ENCODE data around the gene HOXC9.

HOXC9 gene

GRCh38 chr12:53976172-53976822 lies 23.7 kb upstream of the HOXC9 start:
- DNase-seq (ENCODE audit: low spot score), result no peak

DNA sequence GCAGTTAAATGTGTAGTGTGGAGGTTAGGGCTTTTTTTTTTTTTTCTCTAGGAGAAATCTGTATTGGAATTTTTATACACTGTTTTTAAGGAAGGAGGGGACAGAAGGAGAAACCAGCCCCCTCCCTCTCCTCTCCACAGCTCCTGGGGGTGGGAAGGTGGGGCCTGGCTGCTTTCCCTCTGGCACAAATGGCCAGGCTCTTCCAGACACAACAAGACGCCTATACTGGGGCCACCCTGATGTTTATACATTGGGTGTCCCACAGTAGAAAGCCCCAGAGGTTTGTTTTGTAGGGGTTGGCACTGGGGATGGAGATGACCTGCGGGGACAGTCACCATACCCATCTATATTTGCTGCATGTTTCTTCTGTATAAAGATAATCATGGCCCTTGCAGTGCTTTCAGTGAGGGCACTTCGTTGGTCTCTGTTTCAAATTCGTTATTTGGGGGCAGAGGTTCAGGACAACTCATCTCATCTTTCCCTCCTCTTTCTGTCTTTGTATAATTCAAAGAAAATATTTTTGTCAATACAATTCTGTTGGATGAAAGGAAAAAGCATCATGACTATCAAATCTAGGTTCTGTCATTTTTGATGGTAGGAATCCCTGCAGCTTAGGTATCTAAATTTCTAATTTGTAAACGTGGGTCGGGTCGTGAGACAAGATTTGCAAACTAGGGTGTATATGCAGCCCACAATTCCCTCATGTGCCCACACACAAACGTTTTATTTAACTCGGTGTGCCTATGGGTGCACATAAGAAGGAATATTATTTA lies 23.0 kb upstream of the HOXC9 start:
- DNase-seq (ENCODE audit: low spot score), result no peak

GRCh38 chr12:53977596-53978445 lies 22.1 kb upstream of the HOXC9 start:
- no peak for DNase-seq (ENCODE audit: low spot score)

- no peak for DNase-seq (ENCODE audit: low spot score)
Measured at GRCh38 chr12:53978477-53979356, 21.2 kb upstream of the HOXC9 start.

DNA sequence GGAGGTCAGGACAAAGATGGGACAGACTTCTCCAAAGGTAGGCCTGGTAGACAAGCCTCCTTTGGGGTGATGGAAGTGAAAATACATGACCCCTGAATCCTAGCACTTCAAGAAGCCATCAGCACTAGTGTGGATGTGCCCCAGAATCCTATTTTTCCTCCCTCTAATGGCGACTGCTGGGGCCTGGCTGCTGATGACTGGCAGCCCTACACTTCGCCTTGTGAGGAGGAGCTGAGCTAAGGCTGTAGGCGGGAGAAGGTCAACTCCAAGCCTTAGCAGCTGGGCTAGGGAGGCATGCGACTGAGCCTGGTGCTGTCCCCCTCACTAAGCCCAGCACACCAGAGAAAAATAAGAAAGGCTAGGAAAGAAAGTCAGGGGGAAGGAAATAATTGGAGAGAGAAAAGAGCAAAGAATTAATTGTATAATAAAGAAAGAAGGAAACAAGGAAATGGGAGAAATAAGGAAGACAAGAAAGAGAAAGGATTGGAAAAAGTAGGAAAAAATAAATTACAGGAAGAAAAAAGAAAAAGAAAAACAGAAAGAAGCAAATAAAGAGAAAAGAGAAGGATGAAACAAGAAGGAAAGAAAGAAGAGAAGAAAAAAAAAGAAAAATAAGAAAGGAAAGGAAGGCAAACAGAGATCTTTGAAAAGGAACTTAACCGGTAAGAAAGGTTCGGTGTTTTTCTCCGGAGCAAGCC lies 19.7 kb upstream of the HOXC9 start:
- DNase-seq (ENCODE audit: low spot score), result no peak

GRCh38 chr12:53980802-53981496 lies 19.0 kb upstream of the HOXC9 start:
- no peak for DNase-seq (ENCODE audit: low spot score)

GRCh38 chr12:53981634-53982565 lies 18.1 kb upstream of the HOXC9 start:
- DNase-seq (ENCODE audit: low spot score), result no peak

GRCh38 chr12:53982648-53983567 lies 17.1 kb upstream of the HOXC9 start:
- DNase-seq (ENCODE audit: low spot score), result no peak

GRCh38 chr12:53983568-53983949 lies 16.4 kb upstream of the HOXC9 start:
- DNase-seq (ENCODE audit: low spot score), result no peak

DNA sequence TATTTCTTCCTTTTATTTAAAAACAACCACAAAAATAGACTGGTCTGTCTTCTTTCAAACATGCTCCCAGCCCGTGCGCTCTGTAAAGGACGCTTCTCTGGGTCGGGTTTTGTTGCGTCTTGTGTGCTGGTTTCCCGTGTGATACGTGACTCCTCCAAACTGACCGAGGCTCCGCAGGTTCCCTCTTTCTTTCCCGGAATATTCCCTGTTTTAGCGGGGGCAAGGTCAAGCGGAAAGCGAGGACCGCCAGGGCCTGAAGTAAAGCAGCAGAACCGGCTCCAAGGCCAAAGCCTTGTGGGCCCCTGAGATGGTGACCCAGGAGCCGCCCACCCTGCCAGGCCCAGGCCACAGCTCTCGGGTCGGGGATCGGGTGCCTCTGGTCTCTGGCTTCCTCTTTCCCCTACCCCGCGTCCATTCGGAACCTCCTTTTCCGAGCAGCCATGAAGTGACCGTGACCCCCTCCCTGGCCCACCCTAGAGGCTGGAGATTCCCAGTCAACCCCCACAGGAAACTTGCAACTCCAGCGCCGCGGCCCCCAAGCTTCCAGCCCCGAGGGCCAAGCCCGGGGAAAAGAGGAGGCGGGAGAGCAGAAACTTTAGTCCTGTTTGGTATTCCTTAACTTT lies 15.9 kb upstream of the HOXC9 start:
- no peak for DNase-seq (ENCODE audit: low spot score)

DNA sequence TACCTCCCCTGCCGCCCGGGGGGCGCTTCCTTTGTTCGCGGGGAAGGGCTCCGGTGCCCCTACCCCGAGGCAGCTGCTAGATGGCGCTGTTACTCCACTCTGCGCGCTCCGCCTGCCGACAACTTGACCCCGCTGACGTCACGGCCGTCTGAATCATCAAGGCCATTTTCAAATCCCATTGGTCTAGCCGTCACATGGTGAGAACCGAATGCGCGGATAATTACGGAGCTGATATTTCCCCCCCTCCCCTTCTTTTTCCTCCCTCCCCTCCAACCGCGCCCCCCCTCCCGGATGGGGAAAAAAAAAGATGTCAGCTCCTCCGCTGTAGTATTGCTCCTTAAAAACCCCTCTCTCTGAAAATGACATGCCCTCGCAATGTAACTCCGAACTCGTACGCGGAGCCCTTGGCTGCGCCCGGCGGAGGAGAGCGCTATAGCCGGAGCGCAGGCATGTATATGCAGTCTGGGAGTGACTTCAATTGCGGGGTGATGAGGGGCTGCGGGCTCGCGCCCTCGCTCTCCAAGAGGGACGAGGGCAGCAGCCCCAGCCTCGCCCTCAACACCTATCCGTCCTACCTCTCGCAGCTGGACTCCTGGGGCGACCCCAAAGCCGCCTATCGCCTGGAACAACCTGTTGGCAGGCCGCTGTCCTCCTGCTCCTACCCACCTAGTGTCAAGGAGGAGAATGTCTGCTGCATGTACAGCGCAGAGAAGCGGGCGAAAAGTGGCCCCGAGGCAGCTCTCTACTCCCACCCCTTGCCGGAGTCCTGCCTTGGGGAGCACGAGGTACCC lies 14.9 kb upstream of the HOXC9 start, which contains the start of gene HOXC10:
HOXC10 (plus strand) TSS at position 246 of the 791 bp plus-strand sequence; CDS start at position 360, 114 bp downstream.
- DNase-seq (ENCODE audit: low spot score), result peak; percentile 27

DNA sequence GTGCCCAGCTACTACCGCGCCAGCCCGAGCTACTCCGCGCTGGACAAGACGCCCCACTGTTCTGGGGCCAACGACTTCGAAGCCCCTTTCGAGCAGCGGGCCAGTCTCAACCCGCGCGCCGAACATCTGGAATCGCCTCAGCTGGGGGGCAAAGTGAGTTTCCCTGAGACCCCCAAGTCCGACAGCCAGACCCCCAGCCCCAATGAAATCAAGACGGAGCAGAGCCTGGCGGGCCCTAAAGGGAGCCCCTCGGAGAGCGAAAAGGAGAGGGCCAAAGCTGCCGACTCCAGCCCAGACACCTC lies 14.3 kb upstream of the HOXC9 start:
- no peak for DNase-seq (ENCODE audit: low spot score)

- DNase-seq (ENCODE audit: low spot score), result no peak
Measured at GRCh38 chr12:53985994-53986685, 13.8 kb upstream of the HOXC9 start.

- DNase-seq (ENCODE audit: low spot score), result no peak
Measured at GRCh38 chr12:53986686-53987483, 13.1 kb upstream of the HOXC9 start.

DNA sequence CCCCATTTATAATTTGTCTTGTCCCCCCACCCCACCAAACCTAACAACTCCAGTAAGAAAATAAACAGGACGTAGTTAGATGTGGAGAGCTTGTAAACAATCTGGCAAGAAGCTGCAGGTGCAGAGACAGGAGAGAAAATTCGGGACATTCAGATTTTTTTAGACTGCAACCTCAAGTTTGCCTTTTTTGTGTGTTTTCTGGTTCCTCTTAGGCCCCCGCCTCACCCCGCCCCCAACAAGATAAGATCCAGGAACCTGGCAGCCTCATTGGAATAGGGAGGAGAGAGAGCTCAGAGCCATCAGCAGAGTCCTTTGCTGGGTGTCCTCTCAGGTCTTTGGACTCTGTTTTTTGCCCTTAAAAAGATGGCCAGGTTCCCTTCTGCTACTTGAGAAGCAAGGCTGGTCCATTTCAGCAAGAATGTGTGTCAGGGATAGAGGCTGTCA lies 12.2 kb upstream of the HOXC9 start:
- DNase-seq (ENCODE audit: low spot score), result no peak

Measured in globus pallidus (tissue), 1 donor.